Measurements from ENCODE around the gene MT1M.

MT1M gene

DNA sequence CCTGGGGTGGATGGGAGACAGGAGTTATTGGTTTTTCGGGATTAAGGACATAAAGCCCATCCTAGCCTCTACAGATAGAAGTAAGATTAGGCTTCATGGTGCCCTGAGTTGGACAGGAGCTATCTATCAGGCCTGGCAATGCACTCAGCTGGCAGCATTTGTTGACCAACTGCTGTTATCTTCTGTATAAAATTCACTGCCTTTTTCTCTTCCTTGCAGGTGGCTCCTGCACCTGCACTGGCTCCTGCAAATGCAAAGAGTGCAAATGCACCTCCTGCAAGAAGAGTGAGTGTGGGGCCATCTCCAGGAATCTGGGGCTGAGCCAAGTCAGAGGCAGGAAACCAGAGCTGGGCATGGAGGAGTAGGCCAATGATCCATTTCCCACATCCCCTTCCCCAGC, 6.6 kb downstream of the MT1M start:
- peaks cover 73% of the 10 kb centered on the region for H3K27me3 ChIP-seq (ENCODE audit: insufficient read depth, poor library complexity, severe bottlenecking)
- DNase-seq (ENCODE audit: low read depth in 1 of 2, low spot score in 1 of 2): no peak
- no peak overlapping the region for H3K27ac ChIP-seq (replicated peaks)
- no peak overlapping the region for H3K4me3 ChIP-seq (replicated peaks; ENCODE audit: insufficient read depth, low read length)
- TF ChIP-seq, protein P1, sequence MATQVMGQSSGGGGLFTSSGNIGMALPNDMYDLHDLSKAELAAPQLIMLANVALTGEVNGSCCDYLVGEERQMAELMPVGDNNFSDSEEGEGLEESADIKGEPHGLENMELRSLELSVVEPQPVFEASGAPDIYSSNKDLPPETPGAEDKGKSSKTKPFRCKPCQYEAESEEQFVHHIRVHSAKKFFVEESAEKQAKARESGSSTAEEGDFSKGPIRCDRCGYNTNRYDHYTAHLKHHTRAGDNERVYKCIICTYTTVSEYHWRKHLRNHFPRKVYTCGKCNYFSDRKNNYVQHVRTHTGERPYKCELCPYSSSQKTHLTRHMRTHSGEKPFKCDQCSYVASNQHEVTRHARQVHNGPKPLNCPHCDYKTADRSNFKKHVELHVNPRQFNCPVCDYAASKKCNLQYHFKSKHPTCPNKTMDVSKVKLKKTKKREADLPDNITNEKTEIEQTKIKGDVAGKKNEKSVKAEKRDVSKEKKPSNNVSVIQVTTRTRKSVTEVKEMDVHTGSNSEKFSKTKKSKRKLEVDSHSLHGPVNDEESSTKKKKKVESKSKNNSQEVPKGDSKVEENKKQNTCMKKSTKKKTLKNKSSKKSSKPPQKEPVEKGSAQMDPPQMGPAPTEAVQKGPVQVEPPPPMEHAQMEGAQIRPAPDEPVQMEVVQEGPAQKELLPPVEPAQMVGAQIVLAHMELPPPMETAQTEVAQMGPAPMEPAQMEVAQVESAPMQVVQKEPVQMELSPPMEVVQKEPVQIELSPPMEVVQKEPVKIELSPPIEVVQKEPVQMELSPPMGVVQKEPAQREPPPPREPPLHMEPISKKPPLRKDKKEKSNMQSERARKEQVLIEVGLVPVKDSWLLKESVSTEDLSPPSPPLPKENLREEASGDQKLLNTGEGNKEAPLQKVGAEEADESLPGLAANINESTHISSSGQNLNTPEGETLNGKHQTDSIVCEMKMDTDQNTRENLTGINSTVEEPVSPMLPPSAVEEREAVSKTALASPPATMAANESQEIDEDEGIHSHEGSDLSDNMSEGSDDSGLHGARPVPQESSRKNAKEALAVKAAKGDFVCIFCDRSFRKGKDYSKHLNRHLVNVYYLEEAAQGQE (IDR thresholded peaks at IDR 0.05; ENCODE audit: insufficient replicate concordance, low read depth): no peak
- TF ChIP-seq GABPA (IDR thresholded peaks at IDR 0.05; ENCODE audit: low read depth): no peak
- TF ChIP-seq, protein P2, sequence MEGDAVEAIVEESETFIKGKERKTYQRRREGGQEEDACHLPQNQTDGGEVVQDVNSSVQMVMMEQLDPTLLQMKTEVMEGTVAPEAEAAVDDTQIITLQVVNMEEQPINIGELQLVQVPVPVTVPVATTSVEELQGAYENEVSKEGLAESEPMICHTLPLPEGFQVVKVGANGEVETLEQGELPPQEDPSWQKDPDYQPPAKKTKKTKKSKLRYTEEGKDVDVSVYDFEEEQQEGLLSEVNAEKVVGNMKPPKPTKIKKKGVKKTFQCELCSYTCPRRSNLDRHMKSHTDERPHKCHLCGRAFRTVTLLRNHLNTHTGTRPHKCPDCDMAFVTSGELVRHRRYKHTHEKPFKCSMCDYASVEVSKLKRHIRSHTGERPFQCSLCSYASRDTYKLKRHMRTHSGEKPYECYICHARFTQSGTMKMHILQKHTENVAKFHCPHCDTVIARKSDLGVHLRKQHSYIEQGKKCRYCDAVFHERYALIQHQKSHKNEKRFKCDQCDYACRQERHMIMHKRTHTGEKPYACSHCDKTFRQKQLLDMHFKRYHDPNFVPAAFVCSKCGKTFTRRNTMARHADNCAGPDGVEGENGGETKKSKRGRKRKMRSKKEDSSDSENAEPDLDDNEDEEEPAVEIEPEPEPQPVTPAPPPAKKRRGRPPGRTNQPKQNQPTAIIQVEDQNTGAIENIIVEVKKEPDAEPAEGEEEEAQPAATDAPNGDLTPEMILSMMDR (IDR thresholded peaks at IDR 0.05; ENCODE audit: insufficient read depth, low read length): no peak

GRCh38 chr16:56640076-56640475, 7.6 kb downstream of the MT1M start:
- no peak for DNase-seq (ENCODE audit: low read depth in 1 of 2, low spot score in 1 of 2)
- H3K27ac ChIP-seq (replicated peaks): no peak overlapping the region
- TF ChIP-seq GABPA (IDR thresholded peaks at IDR 0.05; ENCODE audit: low read depth) (no peak), SPI1 (IDR thresholded peaks at IDR 0.05; ENCODE audit: borderline replicate concordance, low read depth) (no peak), POLR2AphosphoS5 (IDR thresholded peaks at IDR 0.05; ENCODE audit: low read depth) (no peak)
- TF ChIP-seq, protein P2 (IDR thresholded peaks at IDR 0.05; ENCODE audit: insufficient read depth, low read length): no peak
- TF ChIP-seq, protein P1 (IDR thresholded peaks at IDR 0.05; ENCODE audit: insufficient replicate concordance, low read depth): no peak
- peaks cover 73% of the 10 kb centered on the region for H3K27me3 ChIP-seq (ENCODE audit: insufficient read depth, poor library complexity, severe bottlenecking)
- no peak overlapping the region for H3K4me3 ChIP-seq (replicated peaks; ENCODE audit: insufficient read depth, low read length)

- Histone ChIP-seq H3K4me3 (replicated peaks; ENCODE audit: insufficient read depth, low read length) (no peak overlapping the region), H3K27ac (replicated peaks) (no peak overlapping the region), H3K27me3 (ENCODE audit: insufficient read depth, poor library complexity, severe bottlenecking) (peaks cover 73% of the 10 kb centered on the region)
- TF ChIP-seq POLR2AphosphoS5 (IDR thresholded peaks at IDR 0.05; ENCODE audit: low read depth): no peak
- TF ChIP-seq, protein P1 (IDR thresholded peaks at IDR 0.05; ENCODE audit: insufficient replicate concordance, low read depth): no peak
- TF ChIP-seq GABPA (IDR thresholded peaks at IDR 0.05; ENCODE audit: low read depth): no peak
- no peak for TF ChIP-seq SPI1 (IDR thresholded peaks at IDR 0.05; ENCODE audit: borderline replicate concordance, low read depth)
- TF ChIP-seq, protein P2 (IDR thresholded peaks at IDR 0.05; ENCODE audit: insufficient read depth, low read length): no peak
- no peak for DNase-seq (ENCODE audit: low read depth in 1 of 2, low spot score in 1 of 2)
These were observed 8.7 kb downstream of the MT1M start for GRCh38 chr16:56641166-56641565.

Data from HL-60 (cell line).